Kidney glomerular epithelial cell (primary cell): ENCODE data around the gene CDH20.

Experiments
- DNase-seq: peaks from one replicate; lab custom pipeline; 2025; lab: John Stamatoyannopoulos, UW

CDH20 gene

DNA sequence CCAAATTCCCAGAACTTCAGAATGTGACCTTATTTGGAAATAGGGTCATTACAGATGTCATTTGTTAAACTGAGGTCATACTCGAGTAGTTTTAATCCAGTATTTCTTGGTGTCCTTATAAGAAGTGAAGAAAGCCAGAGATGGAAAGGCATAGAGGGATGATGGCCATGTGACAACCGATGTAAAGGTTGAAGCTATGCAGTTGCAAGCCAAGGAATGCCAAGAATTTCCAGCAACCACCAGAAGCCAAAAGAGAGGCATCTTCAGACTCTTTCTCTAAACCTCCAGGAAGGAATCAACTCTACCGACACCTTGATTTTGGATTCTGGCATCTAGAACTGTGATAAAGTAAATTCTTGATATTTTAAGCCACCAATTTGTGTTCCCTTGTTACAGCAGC is 242.2 kb downstream of the CDH20 start:
- DNase-seq = no peak

DNA sequence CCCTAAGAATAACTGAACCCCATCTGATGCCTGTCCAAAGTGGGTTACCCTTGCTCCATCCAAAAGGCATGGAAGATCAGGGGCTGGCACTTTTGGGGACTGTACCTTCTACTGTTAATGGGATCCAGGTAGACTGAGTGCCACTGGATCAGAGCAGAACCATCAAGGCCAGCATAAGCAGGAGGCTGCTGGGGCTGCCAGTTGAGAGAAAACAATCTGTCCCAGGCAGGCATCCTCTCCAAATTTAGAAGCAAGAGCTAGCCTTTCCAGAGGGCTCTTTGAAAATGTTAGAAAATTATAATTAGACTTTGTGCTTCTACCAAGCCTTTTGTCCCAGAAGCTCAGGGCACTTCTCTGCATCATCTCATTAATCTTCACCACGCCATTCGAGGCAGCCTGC is 245.6 kb downstream of the CDH20 start:
- no peak for DNase-seq

DNA sequence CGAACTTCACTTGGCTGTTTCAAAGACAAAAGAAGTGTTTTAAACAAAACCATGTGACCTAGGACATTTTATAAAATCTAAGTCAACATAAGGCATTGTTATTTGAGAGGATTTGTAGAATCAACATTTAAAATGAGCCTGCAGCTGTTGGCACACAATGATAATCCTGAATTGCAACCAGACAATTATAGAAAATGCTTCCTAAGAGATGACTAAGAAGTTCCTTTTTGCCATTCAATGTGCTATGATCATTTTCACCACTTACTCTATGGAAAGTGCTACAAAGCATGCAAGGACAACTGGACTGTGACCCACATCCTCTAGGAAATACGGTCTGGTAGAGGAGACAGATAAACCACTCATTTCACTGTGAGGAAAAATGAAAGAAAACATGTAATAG is 246.4 kb downstream of the CDH20 start:
- no peak for DNase-seq

DNA sequence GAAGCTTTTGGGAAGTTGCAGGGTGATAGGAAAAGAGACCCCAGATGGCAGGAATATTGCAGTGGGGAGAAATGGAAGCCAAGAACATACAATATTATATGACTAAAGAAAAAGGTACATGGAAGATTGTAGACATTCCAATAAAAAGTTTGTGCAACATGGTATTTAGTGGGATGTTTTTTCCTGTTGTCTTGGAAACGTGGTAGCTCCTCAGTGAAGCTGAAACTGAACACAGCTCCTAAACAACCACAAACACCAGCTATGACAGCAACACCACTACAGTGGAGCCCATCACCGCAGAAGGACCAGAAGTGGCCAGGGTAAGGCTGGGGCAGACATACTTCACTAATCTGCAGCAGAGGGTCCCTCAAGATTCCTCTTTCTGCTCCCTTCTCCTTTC is 246.8 kb downstream of the CDH20 start:
- no peak for DNase-seq

DNA sequence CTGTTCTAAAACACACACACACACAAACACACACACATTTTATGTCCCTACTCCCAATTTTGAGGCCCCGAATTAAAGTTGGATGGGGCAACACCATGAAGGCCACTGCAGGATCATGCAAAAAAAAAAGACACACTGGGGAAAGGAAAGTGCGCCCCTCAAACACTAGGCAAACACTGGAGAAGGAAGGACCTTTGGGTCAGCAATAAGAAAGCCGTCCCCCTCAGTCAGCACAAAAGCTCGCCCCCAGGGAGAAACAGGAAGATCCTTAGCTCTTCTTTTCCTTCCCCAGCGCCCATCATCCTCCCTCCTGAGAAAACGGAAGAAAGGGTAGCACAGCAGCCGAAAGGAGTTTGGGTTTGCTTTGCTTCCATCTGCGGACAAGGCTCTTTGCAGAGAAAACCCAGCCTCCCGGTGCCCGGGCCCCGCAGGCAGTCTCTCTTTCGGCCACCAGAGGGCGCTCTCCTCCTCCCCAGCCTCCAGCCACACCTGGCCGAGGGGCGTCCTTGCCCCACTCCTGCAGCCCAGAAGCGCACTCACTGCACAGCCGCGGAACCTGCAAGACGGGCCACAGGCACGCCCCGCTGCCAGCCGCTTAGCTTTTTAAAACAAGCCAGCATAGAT is 248.5 kb downstream of the CDH20 start:
- DNase-seq = peak; percentile 44

DNA sequence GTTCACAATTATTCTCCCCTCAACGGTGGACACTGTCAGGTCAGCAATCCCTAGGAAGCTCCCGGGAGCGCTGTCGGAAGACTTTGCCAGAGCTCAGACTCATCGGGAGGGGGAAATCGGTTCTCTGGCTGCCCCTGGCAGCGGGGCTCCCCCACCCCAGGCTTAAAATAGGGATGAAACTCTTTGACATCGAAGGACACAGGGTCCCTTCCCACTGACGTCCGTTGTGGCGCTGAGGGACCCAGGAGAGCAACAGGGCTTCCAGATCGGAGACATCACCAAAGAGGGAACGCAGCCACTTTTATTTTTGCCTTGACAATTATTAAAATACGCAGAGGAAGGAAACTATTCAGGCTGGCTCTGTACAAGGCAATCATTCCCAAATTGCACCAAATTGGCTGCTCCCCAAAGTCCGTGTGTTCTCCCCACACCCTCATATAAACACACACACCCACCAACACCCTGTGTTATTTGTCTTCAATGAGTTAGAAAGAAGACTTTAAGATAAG is 249.0 kb downstream of the CDH20 start:
- no peak for DNase-seq

DNA sequence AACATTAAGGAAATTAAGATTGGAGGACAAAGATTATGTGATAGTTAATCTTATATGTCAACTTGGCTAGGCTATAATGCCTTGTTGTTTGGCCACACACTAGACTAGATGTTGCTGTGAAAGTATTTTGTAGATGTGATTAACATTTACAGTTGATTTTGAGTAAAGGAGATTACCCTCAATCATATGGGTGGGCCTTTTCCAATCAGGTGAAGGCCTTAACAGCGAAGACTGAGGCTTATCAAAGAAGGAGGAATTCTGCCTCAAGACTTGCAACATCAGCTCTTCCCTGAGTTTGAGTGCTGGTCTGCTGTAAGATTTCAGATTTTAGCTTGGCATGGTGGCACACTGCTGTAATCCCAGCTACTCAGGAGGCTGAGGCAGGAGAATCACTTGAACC is 250.3 kb downstream of the CDH20 start:
- no peak for DNase-seq

DNA sequence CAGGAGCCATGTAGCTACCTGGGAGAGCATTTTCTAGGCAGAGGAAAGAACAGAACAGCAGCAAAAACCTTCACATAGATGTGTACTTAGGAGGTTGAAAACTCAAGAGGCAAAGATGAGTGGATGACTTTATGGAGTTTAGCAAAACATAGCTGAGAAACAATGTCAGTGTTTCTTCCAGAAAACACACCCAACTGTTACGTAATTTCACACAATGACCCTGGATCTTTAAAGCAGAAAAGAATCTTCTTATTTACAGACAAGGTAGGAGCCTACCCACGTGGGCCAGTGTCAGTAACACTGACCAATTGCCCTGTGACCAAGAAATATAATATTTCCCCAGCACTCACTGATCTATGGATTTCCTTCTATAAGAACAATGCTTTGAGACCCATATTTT is 254.6 kb downstream of the CDH20 start:
- no peak for DNase-seq

DNA sequence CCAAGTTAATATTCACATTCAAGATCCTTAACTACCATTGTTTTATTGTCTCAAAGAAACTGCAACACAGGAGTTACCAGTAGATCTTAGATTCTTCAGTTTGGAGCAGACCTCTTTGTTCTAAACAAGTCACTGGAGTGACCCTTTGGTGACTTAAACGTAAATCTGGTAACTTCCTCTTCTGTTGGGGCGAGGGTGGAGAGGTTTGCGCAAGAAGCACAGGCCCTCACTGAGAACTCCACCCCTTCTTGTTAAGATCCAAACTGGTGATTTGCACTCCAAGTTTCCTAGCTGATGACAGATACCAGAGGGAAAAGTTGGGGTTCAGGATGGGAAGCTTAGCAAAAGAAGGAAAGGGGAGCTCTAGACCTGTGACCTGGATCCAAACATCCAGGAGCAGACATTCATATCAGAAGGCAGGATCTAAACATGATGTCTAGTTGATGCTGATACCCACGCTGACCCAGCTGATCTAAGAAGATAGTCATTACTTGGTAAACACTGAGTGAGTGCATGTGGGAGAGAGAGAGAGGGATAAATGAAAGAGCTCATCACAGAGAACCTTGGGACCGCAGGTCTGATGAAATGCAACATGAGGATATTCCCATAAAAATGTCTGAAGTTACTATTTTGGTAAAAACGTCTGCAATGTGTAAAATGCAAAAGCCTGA is 256.0 kb downstream of the CDH20 start:
- no peak for DNase-seq

DNA sequence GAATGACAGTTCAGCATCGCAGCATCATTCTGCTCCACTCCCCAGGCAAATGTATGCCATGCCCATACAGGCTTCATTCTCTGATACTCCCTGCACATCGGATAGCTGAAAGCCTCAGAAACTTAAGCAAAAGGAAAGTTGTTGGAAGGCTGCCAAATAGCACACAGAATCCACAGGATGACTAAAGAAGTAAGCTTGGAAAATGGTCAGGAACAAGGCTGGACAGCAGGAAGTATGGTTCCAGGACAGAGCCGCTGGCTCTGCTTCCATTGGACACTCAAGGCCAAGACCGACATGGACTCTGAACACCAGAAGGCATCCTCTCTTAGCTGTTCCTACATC is 256.5 kb downstream of the CDH20 start:
- no peak for DNase-seq

DNA sequence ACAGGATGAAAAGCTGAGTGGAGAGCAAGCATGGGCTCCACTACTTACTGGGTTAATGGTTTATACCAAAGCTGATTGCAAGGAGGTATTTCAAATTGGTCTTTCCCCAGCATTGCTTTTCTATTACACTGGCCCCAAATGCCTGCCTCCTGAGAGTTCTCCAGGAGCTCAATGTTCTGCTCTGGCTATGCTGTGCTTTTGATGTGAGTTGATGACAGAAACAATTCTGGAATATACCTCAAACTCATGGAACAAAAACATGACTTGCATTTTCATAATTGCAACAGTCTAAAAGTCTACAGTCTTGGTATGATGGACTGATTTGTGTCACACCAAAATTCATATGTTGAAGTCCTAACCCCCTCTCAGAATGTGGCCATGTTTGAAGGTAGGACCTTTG is 258.0 kb downstream of the CDH20 start:
- no peak for DNase-seq

DNA sequence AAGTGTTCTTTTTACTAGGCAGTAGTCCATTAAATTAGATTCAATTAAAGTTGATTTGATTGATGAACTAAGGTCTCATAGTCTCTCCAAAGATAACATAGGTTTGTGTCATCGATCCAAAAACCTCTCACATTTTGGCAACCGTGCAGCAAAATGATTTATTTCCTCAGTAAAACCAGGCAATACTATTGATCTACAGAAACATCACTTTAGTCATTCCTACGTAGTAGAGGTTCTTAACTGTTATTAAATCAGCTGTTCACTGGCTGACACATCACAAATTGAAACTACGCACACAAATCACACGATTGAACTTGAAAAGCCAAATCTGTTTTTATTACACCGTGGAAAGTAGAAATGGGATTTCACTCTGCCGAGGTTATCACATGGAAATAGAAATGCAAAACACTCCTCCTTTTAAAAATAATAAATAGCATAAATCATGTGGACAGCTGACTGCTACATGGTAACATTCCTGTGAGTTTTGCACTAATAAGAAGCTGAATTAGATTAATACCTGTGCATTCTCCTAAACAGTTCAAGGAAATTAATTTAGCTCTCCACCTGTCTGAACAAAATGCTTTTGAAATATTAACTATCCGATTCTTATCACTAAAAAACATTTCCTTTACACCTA is 262.5 kb downstream of the CDH20 start:
- no peak for DNase-seq

DNA sequence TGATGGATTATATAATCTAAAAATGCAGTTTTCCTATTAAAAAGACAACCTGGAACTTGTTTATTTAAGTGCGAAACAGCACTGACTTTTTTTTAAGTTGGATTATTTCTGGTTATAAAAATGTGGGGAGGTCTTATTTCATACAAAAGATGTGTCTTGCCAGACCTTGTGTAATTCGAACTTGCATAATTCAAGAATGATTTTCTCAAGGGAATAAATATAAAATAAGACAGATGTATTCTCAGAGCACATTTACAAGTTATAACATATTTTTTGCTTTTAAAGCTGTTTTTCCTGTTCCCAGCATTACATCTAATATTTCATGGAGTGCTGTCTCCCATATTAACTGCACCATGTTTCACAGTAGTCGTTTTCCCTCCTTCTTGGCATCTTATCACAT is 263.1 kb downstream of the CDH20 start:
- DNase-seq = no peak

DNA sequence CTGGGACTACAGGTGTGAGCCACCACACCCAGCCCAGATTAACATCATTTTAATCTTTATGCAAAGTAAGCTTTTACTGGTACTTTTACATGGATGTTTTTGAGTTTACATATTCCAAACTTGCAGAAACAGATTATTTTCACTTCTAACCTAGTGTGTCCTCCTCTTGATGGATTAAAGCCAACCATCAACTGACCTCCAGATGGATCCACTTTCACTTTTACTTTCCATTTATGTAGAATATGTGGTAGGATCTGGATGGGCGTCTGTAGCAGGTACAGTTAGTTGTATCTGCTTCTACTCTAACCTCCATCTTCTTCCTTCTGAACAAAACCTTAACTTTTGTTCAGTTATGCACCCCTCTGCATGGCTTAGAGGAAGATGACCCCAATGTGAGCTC is 264.1 kb downstream of the CDH20 start:
- no peak for DNase-seq

DNA sequence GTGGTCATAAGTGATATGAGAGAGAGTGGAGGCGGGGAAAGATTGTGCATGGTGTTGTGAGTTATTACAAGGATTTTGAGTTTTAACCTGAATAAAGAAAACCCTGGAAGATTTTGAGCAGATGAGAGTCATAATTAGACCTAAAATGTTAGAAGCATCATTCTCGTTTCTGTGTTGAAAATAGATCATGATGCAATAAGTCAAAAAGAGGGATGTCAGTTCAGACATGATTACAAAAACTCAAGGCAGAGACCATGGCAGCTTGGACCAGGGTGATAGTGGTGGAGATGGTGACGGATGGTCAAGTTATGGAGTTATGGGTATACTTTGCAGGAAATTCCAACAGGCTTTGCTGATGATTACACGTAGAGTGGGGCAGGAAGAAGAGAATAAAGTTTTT is 267.2 kb downstream of the CDH20 start:
- DNase-seq = no peak

DNA sequence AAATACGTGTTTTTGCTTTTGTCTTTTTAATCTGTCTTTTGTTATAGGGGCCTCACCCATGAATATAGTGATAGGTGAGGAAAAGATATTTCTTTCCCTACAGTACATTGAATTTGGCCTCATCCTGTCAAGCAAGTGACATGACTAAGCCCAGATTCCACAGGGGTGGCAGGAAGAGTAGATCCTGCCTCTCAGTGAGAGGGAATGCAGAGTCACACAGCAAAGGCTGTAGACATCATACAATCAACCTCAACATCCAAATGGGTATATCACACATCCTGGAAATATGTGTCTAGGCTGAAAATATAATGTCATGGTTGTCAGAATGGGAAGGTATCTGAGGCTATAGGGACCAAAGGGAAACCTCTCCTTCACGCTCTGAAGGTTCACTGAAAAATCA is 269.6 kb downstream of the CDH20 start:
- DNase-seq = no peak
